Panc1 (cell line): ENCODE measurements around the gene ZNF333.

Experiments
- CTCF ChIP-seq: fragments of 450-650 bp; IDR thresholded peaks from 2 replicates; pipeline ENCODE4 v1.5.1; 2017; ENCODE audit warnings: mild to moderate bottlenecking
- REST ChIP-seq, 2 experiments: IDR thresholded peaks; 2 replicates each; pipeline ENCODE4 v1.6.1; 2011 to 2012; ENCODE audit warnings: low read depth in 2 of 2, control low read depth in 1 of 2, low read length in 1 of 2, mild to moderate bottlenecking in 1 of 2, moderate library complexity in 1 of 2; ENCODE audit not compliant: insufficient read depth in 1 of 2

GRCh38 chr19:14659874-14660489 lies 29.9 kb upstream of the ZNF333 start:
- TF ChIP-seq CTCF = no peak
- TF ChIP-seq REST (IDR thresholded peaks at IDR 0.05; ENCODE audit: insufficient read depth in 1 of 2, low read depth in 2 of 2, low read length in 1 of 2) = no peak
